Body of pancreas (tissue), 4 donors: ENCODE data around the gene CSF3. TPM values are rescaled to one million over a fixed set of nuclear protein-coding genes. Genes with fewer than 3 reads are reported as not detected.

Experiments
- ATAC-seq: fragments of 150-250 bp; one replicate; pipeline ENCODE4 v1.9.1; 2016
- DNase-seq, 4 donors: peaks; one replicate each; pipeline ENCODE4 v3.0.0-alpha.2; 2019
- H3K27ac ChIP-seq, 4 donors: fragments of 200-600 bp; sonication (generic); 1 replicate in 3 of 4; 2 replicates in 1 of 4; pipeline versions ENCODE4 v1.5.1 to v1.6.1; 2016 to 2019; ENCODE audit warnings: mild to moderate bottlenecking in 1 of 4, mixed read lengths in 1 of 4, moderate library complexity in 1 of 4
- H3K27me3 ChIP-seq, 2 donors: fragments of 200-600 bp; sonication (generic); one replicate each; pipeline ENCODE4 v1.6.0; 2016; ENCODE audit warnings: mild to moderate bottlenecking in 1 of 2
- H3K36me3 ChIP-seq, 2 donors: fragments of 200-600 bp; sonication (generic); replicated peaks in 1 of 2; 2 replicates each; pipeline ENCODE4 v1.5.1; 2016; ENCODE audit warnings: low read depth in 2 of 2; ENCODE audit not compliant: insufficient read depth in 1 of 2
- H3K4me1 ChIP-seq: fragments of 200-600 bp; sonication (generic); one replicate; pipeline ENCODE4 v1.6.0; 2016
- H3K4me3 ChIP-seq, 2 donors: fragments of 200-600 bp; sonication (generic); 1 replicate in 1 of 2; 2 replicates in 1 of 2; pipeline ENCODE4 v1.5.1; 2016 to 2019
- H3K9me3 ChIP-seq, 3 donors: fragments of 200-600 bp; sonication (generic); 1 replicate in 2 of 3; 2 replicates in 1 of 3; pipeline ENCODE4 v1.5.1; 2016
- CTCF ChIP-seq, 7 experiments: fragments of 450-650 bp in 4 of 7; fragments of 200-600 bp in 3 of 7; sonication (generic) in 3 of 7; IDR thresholded peaks; one replicate each; pipeline ENCODE4 v1.5.1; 2016 to 2019; ENCODE audit warnings: antibody characterized with exemption in 7 of 7
- POLR2A ChIP-seq, 3 donors: fragments of 450-650 bp; IDR thresholded peaks; one replicate each; pipeline ENCODE4 v1.6.1; 2016; ENCODE audit warnings: antibody characterized with exemption in 3 of 3, mild to moderate bottlenecking in 2 of 3
- WGBS, 2 donors: methylation state at CpG; one replicate each; pipeline ENCODE4 v1.1.5; 2017; 5-methylcytosine and 5-hydroxymethylcytosine counted together
- intact Hi-C: fragments of 100-400 bp; cut with DNase I; formaldehyde crosslinking; loops from one replicate; pipeline ENCODE4 v1.15.1; 2023
- total RNA-seq, 2 donors: library from RNA; depleted of rRNA; stranded (reverse); fragments of >200 nt; gene quantifications; one replicate each; pipeline ENCODE4 v1.1.0, GENCODE V29; 2016

The CSF3 gene
- total RNA-seq, 2 donors from 2014 or later = 0.78 to 1.6 TPM

- Histone ChIP-seq H3K4me3 (no peak overlapping the region), H3K4me1 (peaks cover 40% of the 10 kb centered on the region), H3K9me3 (no peaks in the 10 kb centered on the region), H3K27me3 (no peaks in the 10 kb centered on the region), H3K36me3 (peaks cover 0 to 28% of the 10 kb centered on the region in 2 donors), H3K27ac (no peak overlapping the region)
- WGBS, 2 donors = 74 to 78% methylated on average over 20 to 22 of the region's 22 CpGs
- TF ChIP-seq POLR2A (IDR thresholded peaks at IDR 0.05) (no peak), CTCF (IDR thresholded peaks at IDR 0.05) (no peak)
- ATAC-seq (no peak), DNase-seq (no peak)
- intact Hi-C loops = no loop called here
Observed at GRCh38 chr17:40025991-40026815, 11.0 kb downstream of the CSF3 start.

- Histone ChIP-seq H3K27me3 (no peaks in the 10 kb centered on the region), H3K27ac (no peak overlapping the region), H3K4me1 (peaks cover 48% of the 10 kb centered on the region), H3K9me3 (no peaks in the 10 kb centered on the region), H3K36me3 (peaks cover 0 to 26% of the 10 kb centered on the region in 2 donors), H3K4me3 (no peak overlapping the region)
- intact Hi-C loops = no loop called here
- ATAC-seq = peak; percentile 83
- WGBS, 2 donors = 13 to 27% methylated on average over 15 to 33 of the region's 33 CpGs
- DNase-seq = peak; percentile 83 to 88 (median 84)
- TF ChIP-seq CTCF (IDR thresholded peaks at IDR 0.05) = peak; percentile 83 to 95 (median 88)
- TF ChIP-seq POLR2A (IDR thresholded peaks at IDR 0.05) = no peak
Observed at GRCh38 chr17:40026816-40027613, 11.8 kb downstream of the CSF3 start.

GRCh38 chr17:40027614-40028012, 12.4 kb downstream of the CSF3 start:
- Histone ChIP-seq H3K27me3 (no peaks in the 10 kb centered on the region), H3K4me3 (no peak overlapping the region), H3K27ac (no peak overlapping the region), H3K36me3 (peaks cover 0 to 21% of the 10 kb centered on the region in 2 donors), H3K4me1 (peaks cover 53% of the 10 kb centered on the region), H3K9me3 (no peaks in the 10 kb centered on the region)
- no peak for ATAC-seq
- WGBS, 2 donors = 84 to 89% methylated on average over 5 of the region's 5 CpGs
- TF ChIP-seq POLR2A (IDR thresholded peaks at IDR 0.05) = no peak
- TF ChIP-seq CTCF (IDR thresholded peaks at IDR 0.05) = no peak
- no peak for DNase-seq
- intact Hi-C loops = no loop called here

- Histone ChIP-seq H3K4me3 (no peak overlapping the region), H3K9me3 (no peaks in the 10 kb centered on the region), H3K27ac (no peak overlapping the region), H3K36me3 (peaks cover 0 to 21% of the 10 kb centered on the region in 2 donors), H3K4me1 (peaks cover 54% of the 10 kb centered on the region), H3K27me3 (no peaks in the 10 kb centered on the region)
- no peak for DNase-seq
- TF ChIP-seq POLR2A (IDR thresholded peaks at IDR 0.05) = no peak
- WGBS, 2 donors = 85 to 93% methylated on average over 8 to 13 of the region's 13 CpGs
- no peak for ATAC-seq
- intact Hi-C loops = no loop called here
Observed at GRCh38 chr17:40028595-40028994, 13.4 kb downstream of the CSF3 start.

- H3K4me1 ChIP-seq = peaks cover 60% of the 10 kb centered on the region
- WGBS, 2 donors = 10 to 43% methylated on average over 2 to 11 of the region's 11 CpGs
- H3K4me3 ChIP-seq = no peak overlapping the region
- DNase-seq (peak in 1 of 4 donors; percentile 63), ATAC-seq (no peak)
- H3K36me3 ChIP-seq = peaks cover 0 to 13% of the 10 kb centered on the region in 2 donors
- intact Hi-C loops = no loop called here
- no peaks in the 10 kb centered on the region for H3K27me3 ChIP-seq
- TF ChIP-seq POLR2A (IDR thresholded peaks at IDR 0.05) (no peak), CTCF (IDR thresholded peaks at IDR 0.05) (no peak)
- peak overlapping the region; percentile 72 to 94 (median 76) for H3K27ac ChIP-seq
- no peaks in the 10 kb centered on the region for H3K9me3 ChIP-seq
Observed at GRCh38 chr17:40031706-40032105, 16.5 kb downstream of the CSF3 start.
